Neural cell (in vitro differentiated cells): Measurements from ENCODE around the gene CTAGE4. TPM values are rescaled to one million over a fixed set of nuclear protein-coding genes. Genes with fewer than 3 reads are reported as not detected.
"Not testable (repeated sequence)": the region's sequence is repeated elsewhere in the genome, so short reads cannot be mapped to it uniquely, and the experiment has no call there.

ENCODE experiments used
- H2AFZ ChIP-seq: fragments of 200-600, 300-800 bp; sonication (generic), shearing (Covaris generic); 2 replicates; pipeline ENCODE4 v1.6.0; 2014; ENCODE audit warnings: low read depth, mild to moderate bottlenecking, antibody characterized with exemption, low read length, moderate library complexity
- H3F3A ChIP-seq: fragments of 200-600 bp; shearing (Covaris generic); 2 replicates; pipeline ENCODE4 v1.6.1; 2016; ENCODE audit warnings: mild to moderate bottlenecking, moderate library complexity, mixed read lengths, antibody characterized with exemption, low read length; ENCODE audit not compliant: insufficient read depth, poor library complexity, severe bottlenecking
- H3K27ac ChIP-seq: fragments of 200-600, 300-800 bp; sonication (generic), shearing (Covaris generic); 2 replicates; pipeline ENCODE4 v1.5.1; 2014; ENCODE audit warnings: mild to moderate bottlenecking, low read length, moderate library complexity
- H3K27me3 ChIP-seq: fragments of 300-800, 200-600 bp; sonication (generic), shearing (Covaris generic); 2 replicates; pipeline ENCODE4 v1.6.0; 2014; ENCODE audit warnings: mild to moderate bottlenecking, low read depth, low read length, moderate library complexity; ENCODE audit not compliant: insufficient read depth
- H3K36me3 ChIP-seq: fragments of 300-800, 200-600 bp; sonication (generic), shearing (Covaris generic); 2 replicates; pipeline ENCODE4 v1.5.1; 2014; ENCODE audit warnings: mild to moderate bottlenecking, antibody characterized with exemption, low read length, moderate library complexity; ENCODE audit not compliant: insufficient read depth
- H3K4me2 ChIP-seq: fragments of 300-800, 200-600 bp; sonication (generic), shearing (Covaris generic); 2 replicates; pipeline ENCODE4 v1.6.0; 2014; ENCODE audit warnings: mild to moderate bottlenecking, low read length
- H3K4me3 ChIP-seq: fragments of 300-800, 200-600 bp; sonication (generic), shearing (Covaris generic); 2 replicates; pipeline ENCODE4 v1.5.1; 2014; ENCODE audit warnings: mild to moderate bottlenecking, low read length, moderate library complexity
- H3K79me2 ChIP-seq: fragments of 200-600 bp; shearing (Covaris generic); replicated peaks from 2 replicates; pipeline ENCODE4 v1.6.0; 2014; ENCODE audit warnings: mild to moderate bottlenecking, low read length, moderate library complexity; ENCODE audit not compliant: insufficient read depth
- H3K9ac ChIP-seq: fragments of 300-800, 200-600 bp; sonication (generic), shearing (Covaris generic); 2 replicates; pipeline ENCODE4 v1.6.1; 2016; ENCODE audit warnings: mild to moderate bottlenecking, low read length, mixed read lengths
- H3K9me2 ChIP-seq: fragments of 200-600 bp; shearing (Covaris generic); 2 replicates; pipeline ENCODE4 v1.6.1; 2016; ENCODE audit warnings: mild to moderate bottlenecking, low read length, mixed read lengths; ENCODE audit not compliant: insufficient read depth
- H3K9me3 ChIP-seq: fragments of 200-600, 300-800 bp; sonication (generic), shearing (Covaris generic); 2 replicates; pipeline ENCODE4 v1.6.1; 2016; ENCODE audit warnings: mild to moderate bottlenecking, mixed run types, low read length, moderate library complexity, mixed read lengths
- H4K20me1 ChIP-seq: fragments of 200-600 bp; shearing (Covaris generic); 2 replicates; pipeline ENCODE4 v1.6.1; 2016; ENCODE audit warnings: mild to moderate bottlenecking, mixed run types; ENCODE audit not compliant: insufficient read depth
- EP300 ChIP-seq: fragments of 450-650 bp; conservative IDR thresholded peaks from 2 replicates; pipeline ENCODE4 v1.6.1; 2014; ENCODE audit warnings: antibody characterized with exemption, mild to moderate bottlenecking, moderate library complexity; ENCODE audit not compliant: poor library complexity, severe bottlenecking
- EZH2 ChIP-seq: fragments of 200-600, 300-800 bp; shearing (Covaris generic), sonication (generic); IDR thresholded peaks from 2 replicates; pipeline ENCODE4 v1.6.1; 2014; ENCODE audit warnings: antibody characterized with exemption, low read length, borderline replicate concordance, mild to moderate bottlenecking; ENCODE audit not compliant: insufficient read depth, poor library complexity, severe bottlenecking
- MXI1 ChIP-seq: fragments of 450-650 bp; conservative IDR thresholded peaks from 2 replicates; pipeline ENCODE4 v1.6.1; 2014; ENCODE audit warnings: antibody characterized with exemption, mild to moderate bottlenecking; ENCODE audit not compliant: poor library complexity, severe bottlenecking
- POLR2AphosphoS5 ChIP-seq: IDR thresholded peaks from 2 replicates; pipeline ENCODE4 v1.6.1; 2012
- RAD21 ChIP-seq: fragments of 450-650 bp; conservative IDR thresholded peaks from 2 replicates; pipeline ENCODE4 v1.6.1; 2014; ENCODE audit warnings: antibody characterized with exemption, mild to moderate bottlenecking, moderate library complexity
- SMC3 ChIP-seq: fragments of 450-650 bp; conservative IDR thresholded peaks from 2 replicates; pipeline ENCODE4 v1.6.1; 2014; ENCODE audit warnings: antibody characterized with exemption, mild to moderate bottlenecking, moderate library complexity; ENCODE audit not compliant: poor library complexity
- TAF1 ChIP-seq: IDR thresholded peaks from 2 replicates; pipeline ENCODE4 v1.6.1; 2012; ENCODE audit warnings: low read depth
- polyA minus RNA-seq: library from RNA; depleted of rRNA, polyadenylated mRNA; stranded (reverse); fragments of >200 nt; gene quantifications from 2 replicates; pipeline ENCODE4 v1.2.3, GENCODE V29; 2014
- polyA plus RNA-seq: library from polyadenylated mRNA; depleted of rRNA; stranded (reverse); fragments of >200 nt; gene quantifications from 2 replicates; pipeline ENCODE4 v1.2.3, GENCODE V29; 2014
- TF ChIP-seq, protein P1 (sequence below): fragments of 450-650 bp; IDR thresholded peaks from 2 replicates; pipeline ENCODE4 v1.5.1; 2014; ENCODE audit warnings: antibody characterized with exemption, mild to moderate bottlenecking, moderate library complexity; ENCODE audit not compliant: poor library complexity, severe bottlenecking
- TF ChIP-seq, protein P2 (sequence below): IDR thresholded peaks from 2 replicates; pipeline ENCODE4 v1.6.1; 2012; ENCODE audit warnings: borderline replicate concordance

CTAGE4 gene
- polyA plus RNA-seq, result not detected in 2 replicates
- not detected in 2 replicates for polyA minus RNA-seq

DNA sequence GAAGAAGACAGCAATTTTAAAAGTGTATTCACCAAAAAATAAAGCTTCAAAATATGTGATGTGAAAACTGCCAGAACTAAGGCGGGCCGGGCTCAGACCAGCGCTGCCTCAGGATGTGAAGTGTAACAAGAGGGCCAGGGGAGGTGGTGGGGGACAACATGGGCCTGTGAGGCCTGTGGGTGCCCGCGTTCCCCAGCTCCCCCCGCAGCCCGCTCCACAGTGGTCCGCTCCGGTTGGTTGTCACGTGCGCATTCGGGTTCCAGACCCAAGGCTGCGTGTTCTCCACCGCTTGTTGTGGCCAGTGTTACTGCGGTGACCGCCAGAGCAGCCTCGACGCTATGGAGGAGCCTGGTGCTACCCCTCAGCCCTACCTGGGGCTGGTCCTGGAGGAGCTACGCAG is at the start of gene CTAGE4:
CTAGE4 (plus strand) TSS at position 301 of the 400 bp plus-strand sequence; CDS start at position 339, 38 bp downstream.
- H3K27me3 ChIP-seq, H3K4me3 ChIP-seq, H3F3A ChIP-seq, H3K9ac ChIP-seq, H3K9me2 ChIP-seq, H3K27ac ChIP-seq, H4K20me1 ChIP-seq, H2AFZ ChIP-seq, H3K9me3 ChIP-seq, H3K79me2 ChIP-seq, H3K4me2 ChIP-seq, H3K36me3 ChIP-seq: not testable (repeated sequence)

GRCh38 chr7:144134116-144134515 is 49.1 kb upstream of the CTAGE4 start:
- no peaks in the 10 kb centered on the region for H3F3A ChIP-seq
- no peak overlapping the region for H2AFZ ChIP-seq
- no peak overlapping the region for H3K4me2 ChIP-seq
- H3K79me2 ChIP-seq, result no peaks in the 10 kb centered on the region
- no peak overlapping the region for H3K4me3 ChIP-seq
- H3K9ac ChIP-seq, result no peak overlapping the region
- no peaks in the 10 kb centered on the region for H3K9me2 ChIP-seq
- TF ChIP-seq SMC3 (no peak), MXI1 (no peak), RAD21 (no peak), TAF1 (no peak), EZH2 (no peak), EP300 (no peak), POLR2AphosphoS5 (no peak)
- TF ChIP-seq, protein P1, sequence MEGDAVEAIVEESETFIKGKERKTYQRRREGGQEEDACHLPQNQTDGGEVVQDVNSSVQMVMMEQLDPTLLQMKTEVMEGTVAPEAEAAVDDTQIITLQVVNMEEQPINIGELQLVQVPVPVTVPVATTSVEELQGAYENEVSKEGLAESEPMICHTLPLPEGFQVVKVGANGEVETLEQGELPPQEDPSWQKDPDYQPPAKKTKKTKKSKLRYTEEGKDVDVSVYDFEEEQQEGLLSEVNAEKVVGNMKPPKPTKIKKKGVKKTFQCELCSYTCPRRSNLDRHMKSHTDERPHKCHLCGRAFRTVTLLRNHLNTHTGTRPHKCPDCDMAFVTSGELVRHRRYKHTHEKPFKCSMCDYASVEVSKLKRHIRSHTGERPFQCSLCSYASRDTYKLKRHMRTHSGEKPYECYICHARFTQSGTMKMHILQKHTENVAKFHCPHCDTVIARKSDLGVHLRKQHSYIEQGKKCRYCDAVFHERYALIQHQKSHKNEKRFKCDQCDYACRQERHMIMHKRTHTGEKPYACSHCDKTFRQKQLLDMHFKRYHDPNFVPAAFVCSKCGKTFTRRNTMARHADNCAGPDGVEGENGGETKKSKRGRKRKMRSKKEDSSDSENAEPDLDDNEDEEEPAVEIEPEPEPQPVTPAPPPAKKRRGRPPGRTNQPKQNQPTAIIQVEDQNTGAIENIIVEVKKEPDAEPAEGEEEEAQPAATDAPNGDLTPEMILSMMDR, result no peak
- TF ChIP-seq, protein P2, sequence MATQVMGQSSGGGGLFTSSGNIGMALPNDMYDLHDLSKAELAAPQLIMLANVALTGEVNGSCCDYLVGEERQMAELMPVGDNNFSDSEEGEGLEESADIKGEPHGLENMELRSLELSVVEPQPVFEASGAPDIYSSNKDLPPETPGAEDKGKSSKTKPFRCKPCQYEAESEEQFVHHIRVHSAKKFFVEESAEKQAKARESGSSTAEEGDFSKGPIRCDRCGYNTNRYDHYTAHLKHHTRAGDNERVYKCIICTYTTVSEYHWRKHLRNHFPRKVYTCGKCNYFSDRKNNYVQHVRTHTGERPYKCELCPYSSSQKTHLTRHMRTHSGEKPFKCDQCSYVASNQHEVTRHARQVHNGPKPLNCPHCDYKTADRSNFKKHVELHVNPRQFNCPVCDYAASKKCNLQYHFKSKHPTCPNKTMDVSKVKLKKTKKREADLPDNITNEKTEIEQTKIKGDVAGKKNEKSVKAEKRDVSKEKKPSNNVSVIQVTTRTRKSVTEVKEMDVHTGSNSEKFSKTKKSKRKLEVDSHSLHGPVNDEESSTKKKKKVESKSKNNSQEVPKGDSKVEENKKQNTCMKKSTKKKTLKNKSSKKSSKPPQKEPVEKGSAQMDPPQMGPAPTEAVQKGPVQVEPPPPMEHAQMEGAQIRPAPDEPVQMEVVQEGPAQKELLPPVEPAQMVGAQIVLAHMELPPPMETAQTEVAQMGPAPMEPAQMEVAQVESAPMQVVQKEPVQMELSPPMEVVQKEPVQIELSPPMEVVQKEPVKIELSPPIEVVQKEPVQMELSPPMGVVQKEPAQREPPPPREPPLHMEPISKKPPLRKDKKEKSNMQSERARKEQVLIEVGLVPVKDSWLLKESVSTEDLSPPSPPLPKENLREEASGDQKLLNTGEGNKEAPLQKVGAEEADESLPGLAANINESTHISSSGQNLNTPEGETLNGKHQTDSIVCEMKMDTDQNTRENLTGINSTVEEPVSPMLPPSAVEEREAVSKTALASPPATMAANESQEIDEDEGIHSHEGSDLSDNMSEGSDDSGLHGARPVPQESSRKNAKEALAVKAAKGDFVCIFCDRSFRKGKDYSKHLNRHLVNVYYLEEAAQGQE, result no peak
- H3K27me3 ChIP-seq, result no peaks in the 10 kb centered on the region
- no peaks in the 10 kb centered on the region for H3K9me3 ChIP-seq
- H4K20me1 ChIP-seq, result no peaks in the 10 kb centered on the region
- no peak overlapping the region for H3K27ac ChIP-seq
- no peaks in the 10 kb centered on the region for H3K36me3 ChIP-seq

GRCh38 chr7:144137501-144137900 is 45.8 kb upstream of the CTAGE4 start:
- Histone ChIP-seq H3K9me2 (no peaks in the 10 kb centered on the region), H3K4me3 (no peak overlapping the region), H3K36me3 (no peaks in the 10 kb centered on the region), H3K27me3 (no peaks in the 10 kb centered on the region), H3K27ac (no peak overlapping the region), H2AFZ (no peak overlapping the region), H3K79me2 (no peaks in the 10 kb centered on the region), H3K9ac (no peak overlapping the region), H4K20me1 (no peaks in the 10 kb centered on the region), H3K4me2 (no peak overlapping the region), H3K9me3 (no peaks in the 10 kb centered on the region), H3F3A (no peaks in the 10 kb centered on the region)
- TF ChIP-seq MXI1, result no peak
- TF ChIP-seq, protein P2, result no peak
- TF ChIP-seq, protein P1, result no peak
- no peak for TF ChIP-seq SMC3
- no peak for TF ChIP-seq EP300
- no peak for TF ChIP-seq EZH2
- TF ChIP-seq RAD21, result no peak
- TF ChIP-seq POLR2AphosphoS5, result no peak
- TF ChIP-seq TAF1, result no peak
